Hepatocyte (in vitro differentiated cells): ENCODE data around the gene USP8.

ENCODE experiments used
- EZH2 ChIP-seq: fragments of 200-600 bp; sonication (generic); IDR thresholded peaks from 2 replicates; pipeline ENCODE4 v1.6.1; 2016; ENCODE audit warnings: antibody characterized with exemption, mild to moderate bottlenecking, borderline replicate concordance
- TF ChIP-seq, protein P1 (sequence below): fragments of 200-600 bp; sonication (generic); IDR thresholded peaks from 2 replicates; pipeline ENCODE4 v1.5.1; 2016; ENCODE audit warnings: antibody characterized with exemption, mild to moderate bottlenecking; ENCODE audit not compliant: poor library complexity

- TF ChIP-seq, protein P1, sequence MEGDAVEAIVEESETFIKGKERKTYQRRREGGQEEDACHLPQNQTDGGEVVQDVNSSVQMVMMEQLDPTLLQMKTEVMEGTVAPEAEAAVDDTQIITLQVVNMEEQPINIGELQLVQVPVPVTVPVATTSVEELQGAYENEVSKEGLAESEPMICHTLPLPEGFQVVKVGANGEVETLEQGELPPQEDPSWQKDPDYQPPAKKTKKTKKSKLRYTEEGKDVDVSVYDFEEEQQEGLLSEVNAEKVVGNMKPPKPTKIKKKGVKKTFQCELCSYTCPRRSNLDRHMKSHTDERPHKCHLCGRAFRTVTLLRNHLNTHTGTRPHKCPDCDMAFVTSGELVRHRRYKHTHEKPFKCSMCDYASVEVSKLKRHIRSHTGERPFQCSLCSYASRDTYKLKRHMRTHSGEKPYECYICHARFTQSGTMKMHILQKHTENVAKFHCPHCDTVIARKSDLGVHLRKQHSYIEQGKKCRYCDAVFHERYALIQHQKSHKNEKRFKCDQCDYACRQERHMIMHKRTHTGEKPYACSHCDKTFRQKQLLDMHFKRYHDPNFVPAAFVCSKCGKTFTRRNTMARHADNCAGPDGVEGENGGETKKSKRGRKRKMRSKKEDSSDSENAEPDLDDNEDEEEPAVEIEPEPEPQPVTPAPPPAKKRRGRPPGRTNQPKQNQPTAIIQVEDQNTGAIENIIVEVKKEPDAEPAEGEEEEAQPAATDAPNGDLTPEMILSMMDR = no peak
- no peak for TF ChIP-seq EZH2
Observed at GRCh38 chr15:50500352-50500751, 76.1 kb downstream of the USP8 start.
